ENCODE data around the gene CAPN10. TPM values are rescaled to one million over a fixed set of nuclear protein-coding genes. Genes with fewer than 3 reads are reported as not detected.
"Not testable (repeated sequence)": the region's sequence is repeated elsewhere in the genome, so short reads cannot be mapped to it uniquely, and the experiment has no call there.

Gene CAPN10
- total and polyA plus RNA-seq, 2 donors from 2014 or later: 26.3 to 50.9 TPM

DNA sequence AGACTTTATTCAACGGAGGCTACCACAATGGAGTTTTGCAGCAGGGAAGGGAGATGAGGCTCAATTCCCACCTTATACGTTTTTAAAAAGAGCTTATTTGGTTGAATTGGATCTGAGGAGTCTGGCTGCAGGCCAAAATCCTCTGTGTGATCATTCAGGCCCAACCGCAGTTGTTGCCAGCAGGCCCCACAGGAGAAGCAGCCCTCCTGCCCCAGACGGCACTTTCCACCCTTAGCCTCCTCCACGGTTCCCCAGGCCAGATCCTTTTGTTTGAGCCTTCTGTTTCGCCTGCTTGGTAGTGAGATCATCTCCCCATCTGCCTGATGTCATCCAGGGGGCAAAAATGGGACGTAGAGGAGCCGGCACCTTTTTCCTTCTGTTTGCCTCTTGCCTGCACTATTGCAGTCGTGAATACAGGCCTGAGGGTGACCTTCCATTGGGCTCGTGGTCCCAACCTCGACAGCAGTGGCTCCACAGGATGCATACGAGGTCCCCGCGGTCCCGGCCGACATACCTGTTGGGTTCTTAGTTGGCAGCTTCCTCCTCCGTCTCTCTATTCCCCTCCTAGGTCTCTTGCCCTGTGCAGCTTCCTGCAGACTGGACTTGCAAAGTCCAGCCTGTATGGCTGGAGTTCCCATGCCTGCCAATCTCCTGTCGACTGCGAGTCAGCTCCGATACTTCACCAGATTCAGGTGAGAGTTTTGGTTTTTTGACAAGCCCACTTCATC, 29.4 kb downstream of the CAPN10 start:
- no peaks in the 10 kb centered on the region for H3K27me3 ChIP-seq (ENCODE audit: control insufficient read depth, insufficient read depth, low read length)
- intact Hi-C loops (cut with DNase I): no loop called here
- H3K27ac ChIP-seq (ENCODE audit: low read depth in 2 of 2, low read length in 2 of 2): no peak overlapping the region
- peak in 4 of 5 donors; percentile 38 to 60 (median 46) for DNase-seq
- no peak for TF ChIP-seq CTCF (IDR thresholded peaks at IDR 0.05; ENCODE audit: borderline replicate concordance, extremely low read depth, insufficient read depth)
- H3K9ac ChIP-seq (ENCODE audit: low read length in 3 of 3): no peak overlapping the region
- H3K4me1 ChIP-seq (ENCODE audit: control insufficient read depth in 2 of 3, insufficient read depth in 2 of 3, low read depth in 1 of 3, low read length in 3 of 3): no peaks in the 10 kb centered on the region
- H3K9me3 ChIP-seq (ENCODE audit: control insufficient read depth in 2 of 3, insufficient read depth in 1 of 3, low read length in 3 of 3): no peaks in the 10 kb centered on the region
- H3K4me3 ChIP-seq (ENCODE audit: low read length in 3 of 3): no peak overlapping the region
- H3K36me3 ChIP-seq (ENCODE audit: control insufficient read depth in 2 of 3, insufficient read depth in 3 of 3, low read length in 3 of 3): no peaks in the 10 kb centered on the region
- FAIRE-seq: no peak

DNA sequence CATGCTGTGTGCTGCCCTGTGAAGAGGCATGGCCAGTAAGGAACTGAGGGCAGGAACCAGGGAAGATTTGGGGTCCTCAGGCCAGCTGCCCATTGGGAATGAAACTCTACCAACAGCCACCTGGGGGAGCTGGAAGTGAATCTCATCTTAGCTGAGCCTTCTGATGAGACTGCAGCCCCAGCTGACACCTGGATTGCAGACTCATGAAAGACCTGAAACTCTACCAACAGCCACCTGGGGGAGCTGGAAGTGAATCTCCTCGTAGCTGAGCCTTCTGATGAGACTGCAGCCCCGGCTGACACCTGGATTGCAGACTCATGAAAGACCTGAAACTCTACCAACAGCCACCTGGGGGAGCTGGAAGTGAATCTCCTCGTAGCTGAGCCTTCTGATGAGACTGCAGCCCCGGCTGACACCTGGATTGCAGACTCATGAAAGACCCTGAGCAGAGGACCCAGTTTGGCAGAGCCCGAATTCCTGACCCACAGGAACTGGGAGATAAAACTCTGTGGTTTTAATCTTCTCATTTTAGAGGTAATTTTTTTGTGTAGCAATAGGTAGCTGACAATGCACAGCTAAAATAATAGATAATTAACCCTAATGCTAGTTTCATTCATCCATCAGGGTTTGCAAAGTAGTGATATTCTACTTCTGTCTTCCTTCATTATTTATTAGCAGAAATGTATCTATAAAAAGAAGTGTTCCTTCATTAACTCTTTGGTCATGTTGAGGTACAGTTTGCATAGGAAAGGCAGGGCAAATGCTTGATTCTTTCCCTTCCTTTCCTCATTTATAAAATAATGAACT, 30.5 kb downstream of the CAPN10 start:
- H3K9me3 ChIP-seq (ENCODE audit: control insufficient read depth in 2 of 3, insufficient read depth in 1 of 3, low read length in 3 of 3); FAIRE-seq; intact Hi-C loops (cut with DNase I); H3K9ac ChIP-seq (ENCODE audit: low read length in 3 of 3); H3K27ac ChIP-seq (ENCODE audit: low read depth in 2 of 2, low read length in 2 of 2); H3K4me3 ChIP-seq (ENCODE audit: low read length in 3 of 3); H3K36me3 ChIP-seq (ENCODE audit: control insufficient read depth in 2 of 3, insufficient read depth in 3 of 3, low read length in 3 of 3); H3K4me1 ChIP-seq (ENCODE audit: control insufficient read depth in 2 of 3, insufficient read depth in 2 of 3, low read depth in 1 of 3, low read length in 3 of 3); DNase-seq; H3K27me3 ChIP-seq (ENCODE audit: control insufficient read depth, insufficient read depth, low read length): not testable (repeated sequence)

GRCh38 chr2:240618776-240619175, 32.2 kb downstream of the CAPN10 start:
- FAIRE-seq (no peak), DNase-seq (no peak)
- Histone ChIP-seq H3K9me3 (ENCODE audit: control insufficient read depth in 2 of 3, insufficient read depth in 1 of 3, low read length in 3 of 3) (no peaks in the 10 kb centered on the region), H3K36me3 (ENCODE audit: control insufficient read depth in 2 of 3, insufficient read depth in 3 of 3, low read length in 3 of 3) (no peaks in the 10 kb centered on the region), H3K9ac (ENCODE audit: low read length in 3 of 3) (no peak overlapping the region), H3K27me3 (ENCODE audit: control insufficient read depth, insufficient read depth, low read length) (no peaks in the 10 kb centered on the region), H3K27ac (ENCODE audit: low read depth in 2 of 2, low read length in 2 of 2) (no peak overlapping the region), H3K4me3 (ENCODE audit: low read length in 3 of 3) (no peak overlapping the region), H3K4me1 (ENCODE audit: control insufficient read depth in 2 of 3, insufficient read depth in 2 of 3, low read depth in 1 of 3, low read length in 3 of 3) (no peaks in the 10 kb centered on the region)
- TF ChIP-seq CTCF (IDR thresholded peaks at IDR 0.05; ENCODE audit: borderline replicate concordance, extremely low read depth, insufficient read depth): no peak
- intact Hi-C loops (cut with DNase I): no loop called here

DNA sequence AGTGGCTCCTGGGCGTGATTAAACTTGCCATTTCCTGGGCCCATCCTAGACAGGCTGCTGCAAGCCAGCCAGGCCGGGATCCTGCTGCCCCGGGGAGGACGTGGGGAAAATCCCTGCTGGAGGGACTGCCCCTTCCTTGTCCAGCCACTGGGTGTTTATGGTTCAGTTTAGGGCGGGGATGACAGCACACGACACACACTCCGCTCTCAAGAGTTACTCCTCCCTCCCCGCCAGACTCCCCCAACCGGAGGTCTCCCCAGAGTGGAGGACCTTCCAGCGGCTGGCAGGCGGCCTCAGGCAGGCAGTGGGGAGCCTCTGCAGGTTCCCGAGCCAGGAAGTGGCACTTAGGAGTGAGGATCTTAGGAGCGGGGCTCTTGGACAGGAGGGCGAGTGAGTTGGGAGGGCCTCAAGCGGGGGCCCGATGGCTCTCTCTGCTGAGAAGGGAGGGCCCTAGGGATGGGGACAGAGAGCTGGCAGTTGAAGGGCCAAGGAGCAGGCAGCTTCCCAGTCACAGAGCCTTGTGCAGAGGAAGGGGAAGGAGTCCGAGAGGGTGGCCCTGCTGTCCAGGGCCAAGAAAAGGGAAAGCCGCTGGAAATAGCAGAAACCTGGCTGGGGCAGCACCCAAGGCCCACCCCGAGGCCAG, 33.1 kb downstream of the CAPN10 start:
- no peaks in the 10 kb centered on the region for H3K9me3 ChIP-seq (ENCODE audit: control insufficient read depth in 2 of 3, insufficient read depth in 1 of 3, low read length in 3 of 3)
- FAIRE-seq: no peak
- no peaks in the 10 kb centered on the region for H3K4me1 ChIP-seq (ENCODE audit: control insufficient read depth in 2 of 3, insufficient read depth in 2 of 3, low read depth in 1 of 3, low read length in 3 of 3)
- no peak overlapping the region for H3K27ac ChIP-seq (ENCODE audit: low read depth in 2 of 2, low read length in 2 of 2)
- H3K27me3 ChIP-seq (ENCODE audit: control insufficient read depth, insufficient read depth, low read length): no peaks in the 10 kb centered on the region
- peak in 1 of 5 donors; percentile 26 for DNase-seq
- TF ChIP-seq CTCF (IDR thresholded peaks at IDR 0.05; ENCODE audit: borderline replicate concordance, extremely low read depth, insufficient read depth): no peak
- no peak overlapping the region for H3K9ac ChIP-seq (ENCODE audit: low read length in 3 of 3)
- intact Hi-C loops (cut with DNase I): no loop called here
- no peak overlapping the region for H3K4me3 ChIP-seq (ENCODE audit: low read length in 3 of 3)
- no peaks in the 10 kb centered on the region for H3K36me3 ChIP-seq (ENCODE audit: control insufficient read depth in 2 of 3, insufficient read depth in 3 of 3, low read length in 3 of 3)
